ENCODE results near the gene CCSER1. TPM values are rescaled to one million over a fixed set of nuclear protein-coding genes. Genes with fewer than 3 reads are reported as not detected.

The CCSER1 gene
- total RNA-seq = not detected

- ChIA-PET CTCF (no interaction called here), POLR2A (no interaction called here)
- Mint-ChIP-seq H3K4me1 (ENCODE audit: low read depth) (peaks cover 17% of the 10 kb centered on the region), H3K4me3 (peak within 1 kb of the TSS; percentile 73), H3K27me3 (ENCODE audit: low read depth) (peaks cover 40% of the 10 kb centered on the region), H3K27ac (no peak within 1 kb of the TSS), H3K9me3 (ENCODE audit: insufficient read depth) (no peaks in the 10 kb centered on the region), H3K36me3 (ENCODE audit: low read depth) (no peaks in the 10 kb centered on the region)
- peak; percentile 49 for DNase-seq
- ATAC-seq = peak; percentile 89
These were observed at the start of gene CCSER1 for GRCh38 chr4:90127223-90127705. CCSER1 (plus strand) TSS chr4:90127394.

GRCh38 chr4:90078440-90078839, 48.8 kb upstream of the CCSER1 start:
- no peak overlapping the region for H3K27ac Mint-ChIP-seq
- CTCF ChIA-PET = no interaction called here
- POLR2A ChIA-PET = no interaction called here

GRCh38 chr4:90080116-90080515, 47.1 kb upstream of the CCSER1 start:
- ChIA-PET POLR2A (no interaction called here), CTCF (no interaction called here)
- Mint-ChIP-seq H3K27ac (no peak overlapping the region), H3K27me3 (ENCODE audit: low read depth) (no peaks in the 10 kb centered on the region), H3K36me3 (ENCODE audit: low read depth) (no peaks in the 10 kb centered on the region), H3K4me1 (ENCODE audit: low read depth) (no peaks in the 10 kb centered on the region), H3K9me3 (ENCODE audit: insufficient read depth) (no peaks in the 10 kb centered on the region), H3K4me3 (no peak overlapping the region)
- no peak for ATAC-seq
- no peak for DNase-seq

More at GRCh38 chr4:90078440-90078839, 48.8 kb upstream of the CCSER1 start:
- Mint-ChIP-seq H3K4me3 (no peak overlapping the region), H3K4me1 (ENCODE audit: low read depth) (no peaks in the 10 kb centered on the region), H3K36me3 (ENCODE audit: low read depth) (no peaks in the 10 kb centered on the region), H3K9me3 (ENCODE audit: insufficient read depth) (no peaks in the 10 kb centered on the region), H3K27me3 (ENCODE audit: low read depth) (no peaks in the 10 kb centered on the region)
- DNase-seq (no peak), ATAC-seq (no peak)

GRCh38 chr4:90081432-90082144, 45.6 kb upstream of the CCSER1 start:
- no peak for DNase-seq
- H3K9me3 Mint-ChIP-seq (ENCODE audit: insufficient read depth) = no peaks in the 10 kb centered on the region

GRCh38 chr4:90082449-90082848, 44.7 kb upstream of the CCSER1 start:
- no peak overlapping the region for H3K27ac Mint-ChIP-seq
- H3K9me3 Mint-ChIP-seq (ENCODE audit: insufficient read depth) = no peaks in the 10 kb centered on the region
- ATAC-seq (no peak), DNase-seq (no peak)
- H3K4me1 Mint-ChIP-seq (ENCODE audit: low read depth) = no peaks in the 10 kb centered on the region
- H3K36me3 Mint-ChIP-seq (ENCODE audit: low read depth) = no peaks in the 10 kb centered on the region
- H3K4me3 Mint-ChIP-seq = no peak overlapping the region
- no peaks in the 10 kb centered on the region for H3K27me3 Mint-ChIP-seq (ENCODE audit: low read depth)
- ChIA-PET POLR2A (no interaction called here), CTCF (no interaction called here)

More at GRCh38 chr4:90081432-90082144, 45.6 kb upstream of the CCSER1 start:
- no peak overlapping the region for H3K4me3 Mint-ChIP-seq
- ATAC-seq = no peak
- ChIA-PET CTCF (no interaction called here), POLR2A (no interaction called here)
- no peaks in the 10 kb centered on the region for H3K27me3 Mint-ChIP-seq (ENCODE audit: low read depth)
- no peak overlapping the region for H3K27ac Mint-ChIP-seq
- H3K4me1 Mint-ChIP-seq (ENCODE audit: low read depth) = no peaks in the 10 kb centered on the region
- no peaks in the 10 kb centered on the region for H3K36me3 Mint-ChIP-seq (ENCODE audit: low read depth)

- DNase-seq (no peak), ATAC-seq (no peak)
- H3K4me1 Mint-ChIP-seq (ENCODE audit: low read depth) = no peaks in the 10 kb centered on the region
- H3K27me3 Mint-ChIP-seq (ENCODE audit: low read depth) = no peaks in the 10 kb centered on the region
- H3K9me3 Mint-ChIP-seq (ENCODE audit: insufficient read depth) = no peaks in the 10 kb centered on the region
- POLR2A ChIA-PET = no interaction called here
- no peak overlapping the region for H3K4me3 Mint-ChIP-seq
- H3K36me3 Mint-ChIP-seq (ENCODE audit: low read depth) = no peaks in the 10 kb centered on the region
- CTCF ChIA-PET = no interaction called here
- H3K27ac Mint-ChIP-seq = no peak overlapping the region
These were observed 42.8 kb upstream of the CCSER1 start for GRCh38 chr4:90084277-90084966.

GRCh38 chr4:90084967-90085295, 42.3 kb upstream of the CCSER1 start:
- H3K36me3 Mint-ChIP-seq (ENCODE audit: low read depth) = no peaks in the 10 kb centered on the region
- H3K4me3 Mint-ChIP-seq = no peak overlapping the region
- no peaks in the 10 kb centered on the region for H3K4me1 Mint-ChIP-seq (ENCODE audit: low read depth)
- DNase-seq = no peak
- ChIA-PET POLR2A (no interaction called here), CTCF (no interaction called here)
- no peak overlapping the region for H3K27ac Mint-ChIP-seq
- no peaks in the 10 kb centered on the region for H3K9me3 Mint-ChIP-seq (ENCODE audit: insufficient read depth)
- ATAC-seq = no peak
- H3K27me3 Mint-ChIP-seq (ENCODE audit: low read depth) = no peaks in the 10 kb centered on the region

- Mint-ChIP-seq H3K9me3 (ENCODE audit: insufficient read depth) (no peaks in the 10 kb centered on the region), H3K4me1 (ENCODE audit: low read depth) (no peaks in the 10 kb centered on the region), H3K27me3 (ENCODE audit: low read depth) (no peaks in the 10 kb centered on the region), H3K27ac (no peak overlapping the region), H3K36me3 (ENCODE audit: low read depth) (no peaks in the 10 kb centered on the region), H3K4me3 (no peak overlapping the region)
- ChIA-PET POLR2A (no interaction called here), CTCF (no interaction called here)
- no peak for DNase-seq
- no peak for ATAC-seq
These were observed 33.7 kb upstream of the CCSER1 start for GRCh38 chr4:90093526-90093925.

- no peak for ATAC-seq
- Mint-ChIP-seq H3K9me3 (ENCODE audit: insufficient read depth) (no peaks in the 10 kb centered on the region), H3K4me3 (no peak overlapping the region), H3K36me3 (ENCODE audit: low read depth) (no peaks in the 10 kb centered on the region), H3K27me3 (ENCODE audit: low read depth) (no peaks in the 10 kb centered on the region), H3K4me1 (ENCODE audit: low read depth) (no peaks in the 10 kb centered on the region), H3K27ac (no peak overlapping the region)
- ChIA-PET CTCF (no interaction called here), POLR2A (no interaction called here)
- DNase-seq = no peak
These were observed 32.2 kb upstream of the CCSER1 start for GRCh38 chr4:90095000-90095399.

- no peaks in the 10 kb centered on the region for H3K9me3 Mint-ChIP-seq (ENCODE audit: insufficient read depth)
- no peak overlapping the region for H3K4me3 Mint-ChIP-seq
- H3K27ac Mint-ChIP-seq = no peak overlapping the region
- no peak for DNase-seq
- H3K27me3 Mint-ChIP-seq (ENCODE audit: low read depth) = no peaks in the 10 kb centered on the region
- POLR2A ChIA-PET = no interaction called here
- no peaks in the 10 kb centered on the region for H3K36me3 Mint-ChIP-seq (ENCODE audit: low read depth)
- CTCF ChIA-PET = no interaction called here
- H3K4me1 Mint-ChIP-seq (ENCODE audit: low read depth) = no peaks in the 10 kb centered on the region
- no peak for ATAC-seq
These were observed 27.4 kb upstream of the CCSER1 start for GRCh38 chr4:90099812-90100211.

- DNase-seq = no peak
- no peaks in the 10 kb centered on the region for H3K36me3 Mint-ChIP-seq (ENCODE audit: low read depth)
- ChIA-PET POLR2A (no interaction called here), CTCF (no interaction called here)
- H3K4me3 Mint-ChIP-seq = no peak overlapping the region
- H3K4me1 Mint-ChIP-seq (ENCODE audit: low read depth) = no peaks in the 10 kb centered on the region
- H3K27me3 Mint-ChIP-seq (ENCODE audit: low read depth) = peaks cover 3% of the 10 kb centered on the region
- no peak for ATAC-seq
- no peak overlapping the region for H3K27ac Mint-ChIP-seq
- no peaks in the 10 kb centered on the region for H3K9me3 Mint-ChIP-seq (ENCODE audit: insufficient read depth)
These were observed 23.2 kb upstream of the CCSER1 start for GRCh38 chr4:90103991-90104390.

- Mint-ChIP-seq H3K27me3 (ENCODE audit: low read depth) (peaks cover 4% of the 10 kb centered on the region), H3K4me3 (no peak overlapping the region), H3K27ac (no peak overlapping the region), H3K9me3 (ENCODE audit: insufficient read depth) (no peaks in the 10 kb centered on the region), H3K4me1 (ENCODE audit: low read depth) (no peaks in the 10 kb centered on the region), H3K36me3 (ENCODE audit: low read depth) (no peaks in the 10 kb centered on the region)
- ChIA-PET CTCF (no interaction called here), POLR2A (no interaction called here)
- DNase-seq (no peak), ATAC-seq (no peak)
These were observed 21.9 kb upstream of the CCSER1 start for GRCh38 chr4:90105274-90105673.

GRCh38 chr4:90112715-90113114, 14.5 kb upstream of the CCSER1 start:
- Mint-ChIP-seq H3K27me3 (ENCODE audit: low read depth) (peaks cover 2% of the 10 kb centered on the region), H3K9me3 (ENCODE audit: insufficient read depth) (no peaks in the 10 kb centered on the region), H3K27ac (no peak overlapping the region), H3K36me3 (ENCODE audit: low read depth) (no peaks in the 10 kb centered on the region), H3K4me3 (no peak overlapping the region), H3K4me1 (ENCODE audit: low read depth) (no peaks in the 10 kb centered on the region)
- CTCF ChIA-PET = no interaction called here
- no peak for DNase-seq
- ATAC-seq = no peak
- POLR2A ChIA-PET = no interaction called here

All from activated CD8-positive, alpha-beta T cell treated with anti-CD3 and anti-CD28 coated beads, Interleukin-2, amount 10 ng/mL, durations not matched to agents 7 days and 5 days (primary cell).